Measurements from ENCODE around the gene GARRE1.

GARRE1 gene

GRCh38 chr19:34225659-34226015 is 28.7 kb upstream of the GARRE1 start:
- TF ChIP-seq CTCF (IDR thresholded peaks at IDR 0.05; ENCODE audit: extremely low read depth, missing control alignments), result no peak
- no peak for DNase-seq (ENCODE audit: low spot score)

- DNase-seq (ENCODE audit: low spot score), result no peak
- TF ChIP-seq CTCF (IDR thresholded peaks at IDR 0.05; ENCODE audit: extremely low read depth, missing control alignments), result no peak
Observed at GRCh38 chr19:34226036-34226435, 28.3 kb upstream of the GARRE1 start.

GRCh38 chr19:34228347-34228746 is 26.0 kb upstream of the GARRE1 start:
- no peak for DNase-seq (ENCODE audit: low spot score)
- no peak for TF ChIP-seq CTCF (IDR thresholded peaks at IDR 0.05; ENCODE audit: extremely low read depth, missing control alignments)

DNA sequence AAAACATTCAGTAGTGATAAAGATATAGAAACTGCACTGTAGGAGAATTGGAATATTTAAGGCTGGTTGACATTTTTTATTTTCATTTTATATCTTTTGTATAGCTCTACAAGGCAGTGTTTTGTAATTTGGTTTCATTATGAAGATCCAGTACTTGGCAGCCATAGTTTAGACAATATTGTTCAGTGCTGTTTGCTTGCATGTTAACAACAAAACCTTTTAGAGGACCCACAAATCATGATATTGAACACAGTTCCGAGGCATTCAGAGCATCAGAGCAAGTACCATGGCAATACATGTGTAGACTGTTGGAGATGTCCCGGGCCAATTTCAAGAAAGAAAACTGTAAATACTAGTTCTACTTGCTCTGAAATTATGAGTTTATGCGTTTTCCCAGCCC is 25.6 kb upstream of the GARRE1 start:
- DNase-seq (ENCODE audit: low spot score), result no peak
- TF ChIP-seq CTCF (IDR thresholded peaks at IDR 0.05; ENCODE audit: extremely low read depth, missing control alignments), result no peak

GRCh38 chr19:34229721-34230120 is 24.6 kb upstream of the GARRE1 start:
- TF ChIP-seq CTCF (IDR thresholded peaks at IDR 0.05; ENCODE audit: extremely low read depth, missing control alignments), result no peak
- no peak for DNase-seq (ENCODE audit: low spot score)

DNA sequence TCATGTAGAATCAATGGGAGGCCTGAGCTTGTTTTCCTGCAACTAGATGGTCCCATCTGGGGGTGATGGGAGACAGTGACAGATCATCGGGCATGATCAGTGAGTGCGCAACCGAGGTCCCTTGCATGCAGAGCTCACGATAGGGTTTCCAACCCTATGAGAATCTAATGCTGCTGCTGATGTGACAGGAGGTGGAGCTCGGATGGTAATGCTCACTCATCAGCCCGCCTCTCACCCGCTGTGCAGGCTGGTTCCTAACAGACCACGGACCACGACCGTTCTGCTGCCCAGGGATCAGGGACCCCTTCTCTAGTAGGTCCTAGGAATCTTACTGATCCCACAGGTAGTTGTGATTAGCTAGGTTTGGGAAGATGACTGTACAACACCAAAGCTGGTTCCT is 23.5 kb upstream of the GARRE1 start:
- no peak for TF ChIP-seq CTCF (IDR thresholded peaks at IDR 0.05; ENCODE audit: extremely low read depth, missing control alignments)
- DNase-seq (ENCODE audit: low spot score), result no peak

DNA sequence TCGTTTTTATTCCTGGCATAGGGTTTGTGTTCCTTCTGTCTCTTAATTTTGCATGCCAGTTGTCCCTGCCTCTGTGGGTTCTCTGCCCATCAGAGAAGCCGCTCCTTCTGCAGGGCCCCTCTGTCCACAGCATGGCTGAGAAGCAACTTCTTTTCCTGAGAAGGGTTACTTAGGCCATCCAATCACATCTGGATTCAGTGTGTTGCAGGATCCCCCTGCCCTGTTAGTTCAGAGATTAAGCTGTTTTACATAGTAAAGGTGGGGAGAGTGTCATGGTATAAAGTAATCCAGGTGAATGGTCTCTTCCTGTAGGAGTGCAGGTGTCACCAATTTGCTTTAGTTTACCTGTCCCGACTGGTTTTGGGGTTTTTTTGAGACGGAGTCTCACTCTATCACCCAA is 22.9 kb upstream of the GARRE1 start:
- no peak for DNase-seq (ENCODE audit: low spot score)
- no peak for TF ChIP-seq CTCF (IDR thresholded peaks at IDR 0.05; ENCODE audit: extremely low read depth, missing control alignments)

Measured in GM20000 (cell line).